GM12878 (cell line): ENCODE results near the gene CCHCR1. TPM values are rescaled to one million over a fixed set of nuclear protein-coding genes. Genes with fewer than 3 reads are reported as not detected.

Experiments
- ATAC-seq: fragments of 200-7000 bp; cut with Tn5 transposase; 3 replicates; pipeline ENCODE4 v1.9.1; 2020; ENCODE audit warnings: mild to moderate bottlenecking, moderate library complexity
- BruUV-seq: library from RNA; stranded (reverse); fragments of 400-500 nt; replicated peaks from 2 replicates; lab custom pipeline; 2021; lab: Mats Ljungman, UMichigan
- CTCF ChIA-PET: fragments of 300-600 bp; sonication (Branson Sonifier 250); formaldehyde crosslinking; extraction: SDS; loops from one replicate; lab custom pipeline; 2021; ENCODE audit warnings: inconsistent platforms; lab: Yijun Ruan, JAX
- POLR2A ChIA-PET: fragments of 350-600 bp; formaldehyde crosslinking; extraction: SDS; loops from one replicate; lab custom pipeline; 2021; ENCODE audit warnings: inconsistent platforms; lab: Charles Lee
- RAD21 ChIA-PET: fragments of 300-600 bp; sonication (Branson Sonifier 250); formaldehyde crosslinking; loops from one replicate; lab custom pipeline; 2023; ENCODE audit warnings: antibody characterized with exemption; ENCODE audit not compliant: unreplicated experiment; lab: Charles Lee
- SMC1A ChIA-PET: fragments of 300-600 bp; sonication (Branson Sonifier 250); formaldehyde crosslinking; loops from one replicate; lab custom pipeline; 2023; ENCODE audit not compliant: unreplicated experiment, uncharacterized antibody; lab: Charles Lee
- DNase-seq: peaks from one replicate; pipeline ENCODE4 v3.0.0-alpha.2; 2011; ENCODE audit warnings: low read depth, low spot score
- FAIRE-seq: peaks from 3 replicates; lab custom pipeline; 2011; peaks lifted over from hg19 to GRCh38; lab: Jason Lieb, UNC
- H2AFZ ChIP-seq: 2 replicates; pipeline ENCODE4 v1.6.0; 2011; ENCODE audit warnings: low read depth, low read length, control low read depth; ENCODE audit not compliant: control insufficient read depth
- H3K27ac ChIP-seq: 2 replicates; pipeline ENCODE4 v1.5.1; 2011; ENCODE audit warnings: control low read depth; ENCODE audit not compliant: control insufficient read depth, insufficient read depth
- H3K27me3 ChIP-seq, 2 experiments: replicated peaks in 1 of 2; 2 replicates each; pipeline versions ENCODE4 v1.6.0 to v1.6.1; 2011; ENCODE audit warnings: low read length in 1 of 2; ENCODE audit not compliant: control insufficient read depth in 2 of 2, insufficient read depth in 2 of 2
- H3K36me3 ChIP-seq, 2 experiments: 2 replicates each; pipeline ENCODE4 v1.5.1; 2011; ENCODE audit warnings: low read length in 1 of 2; ENCODE audit not compliant: control insufficient read depth in 2 of 2, insufficient read depth in 2 of 2
- H3K4me1 ChIP-seq: 2 replicates; pipeline ENCODE4 v1.6.1; 2011; ENCODE audit warnings: mild to moderate bottlenecking, low read length, moderate library complexity, mixed read lengths; ENCODE audit not compliant: control insufficient read depth, insufficient read depth
- H3K4me2 ChIP-seq: 2 replicates; pipeline ENCODE4 v1.6.0; 2011; ENCODE audit warnings: control low read depth; ENCODE audit not compliant: control insufficient read depth, insufficient read depth
- H3K4me3 ChIP-seq: fragments of 200-600 bp; sonication (generic); 2 replicates; pipeline ENCODE4 v1.5.1; 2016
- H3K79me2 ChIP-seq: 2 replicates; pipeline ENCODE4 v1.6.0; 2011; ENCODE audit warnings: low read length; ENCODE audit not compliant: control insufficient read depth, insufficient read depth
- H3K9ac ChIP-seq: 2 replicates; pipeline ENCODE4 v1.8.0; 2011; ENCODE audit warnings: low read length, control low read depth, mixed read lengths; ENCODE audit not compliant: control insufficient read depth, insufficient read depth
- H3K9me3 ChIP-seq: replicated peaks from 3 replicates; pipeline ENCODE4 v1.5.1; 2011; ENCODE audit warnings: mild to moderate bottlenecking, low read length; ENCODE audit not compliant: control insufficient read depth, insufficient read depth
- H4K20me1 ChIP-seq: 2 replicates; pipeline ENCODE4 v1.6.0; 2011; ENCODE audit not compliant: control insufficient read depth, insufficient read depth
- ATF2 ChIP-seq: IDR thresholded peaks from 2 replicates; pipeline ENCODE4 v1.6.1; 2012; ENCODE audit warnings: low read length, inconsistent platforms
- BCL3 ChIP-seq: IDR thresholded peaks from 2 replicates; pipeline ENCODE4 v1.6.1; 2011; ENCODE audit warnings: borderline replicate concordance, low read depth, mild to moderate bottlenecking, moderate library complexity, low read length; ENCODE audit not compliant: insufficient read depth, poor library complexity, severe bottlenecking
- EGR1 ChIP-seq, 2 experiments: IDR thresholded peaks; 1 replicate in 1 of 2; 2 replicates in 1 of 2; pipeline ENCODE4 v1.6.1; 2011 to 2012; ENCODE audit warnings: low read depth in 2 of 2, low read length in 2 of 2, borderline replicate concordance in 1 of 2, mild to moderate bottlenecking in 1 of 2, moderate library complexity in 1 of 2
- IRF4 ChIP-seq: IDR thresholded peaks from 2 replicates; pipeline ENCODE4 v1.6.1; 2011; ENCODE audit warnings: low read depth, low read length
- KLF5 ChIP-seq: fragments of 450-650 bp; IDR thresholded peaks from 2 replicates; pipeline ENCODE4 v1.6.1; 2014; ENCODE audit warnings: mild to moderate bottlenecking; ENCODE audit not compliant: partially characterized antibody
- SMAD5 ChIP-seq: IDR thresholded peaks from 2 replicates; pipeline ENCODE4 v1.6.1; 2016; ENCODE audit warnings: antibody characterized with exemption, low read depth
- SUPT20H ChIP-seq: IDR thresholded peaks from 2 replicates; pipeline ENCODE4 v1.6.1; 2011; ENCODE audit warnings: low read depth, mild to moderate bottlenecking, low read length, moderate library complexity, borderline replicate concordance; ENCODE audit not compliant: control insufficient read depth
- YY1 ChIP-seq: IDR thresholded peaks from 2 replicates; pipeline ENCODE4 v1.6.1; 2011; ENCODE audit warnings: low read depth, mild to moderate bottlenecking, low read length
- WGBS: methylation state at CpG from one replicate; pipeline ENCODE4 v1.1.6; 2016; ENCODE audit warnings: low lambda C conversion rate; ENCODE audit not compliant: insufficient replicate concordance, insufficient coverage; ENCODE audit errors: missing lambda C conversion rate; 5-methylcytosine and 5-hydroxymethylcytosine counted together
- in situ Hi-C: fragments of 300-500 bp; cut with MboI; formaldehyde crosslinking; loops from 9 replicates; pipeline ENCODE4 v1.14.3; 2018; ENCODE audit warnings: mixed read lengths
- intact Hi-C: fragments of 100-400 bp; cut with micrococcal nuclease; formaldehyde crosslinking; loops from one replicate; pipeline ENCODE4 v1.14.2; 2022; ENCODE audit not compliant: unreplicated experiment
- polyA plus RNA-seq, 11 experiments: library from polyadenylated mRNA; depleted of rRNA in 4 of 11; unstranded in 6 of 11; stranded (reverse) in 5 of 11; fragments of >200 nt; fragmentation: Nextera tagmentation in 4 of 11; fragmentation: Illumina TruSeq in 1 of 11; extraction: Ambion mirVana in 4 of 11; extraction: Trizol in 1 of 11; gene quantifications; 1 replicate in 1 of 11; 2 replicates in 10 of 11; pipeline versions ENCODE4 v1.2.1 to v1.2.3, GENCODE V29; 2011 to 2016; ENCODE audit warnings: inconsistent platforms in 2 of 11, missing spikeins in 2 of 11, low read depth in 1 of 11
- total RNA-seq, 4 experiments: library from RNA; depleted of rRNA in 3 of 4; stranded (reverse); fragments of >200 nt in 3 of 4; fragmentation: Illumina TruSeq in 1 of 4; extraction: Trizol in 1 of 4; gene quantifications; 2 replicates each; pipeline versions ENCODE4 v1.2.1 to v1.2.3, GENCODE V29; 2013 to 2021
- TF ChIP-seq, protein P1 (sequence below): IDR thresholded peaks from 2 replicates; pipeline ENCODE4 v1.6.1; 2012; ENCODE audit warnings: mild to moderate bottlenecking, low read depth, low read length
- TF ChIP-seq, protein P2 (sequence below): IDR thresholded peaks from 2 replicates; pipeline ENCODE4 v1.6.1; 2012; ENCODE audit warnings: improper control_type of control experiment, low read depth, low read length; ENCODE audit not compliant: insufficient replicate concordance

The CCHCR1 gene
- total and polyA plus RNA-seq, 10 of the 15 experiments (the other 5 are each of a cell fraction or from before 2014, with no cell fraction given): 1.0 to 35.2 (median 24.7) TPM

- Histone ChIP-seq H4K20me1 (no peaks in the 10 kb centered on the region), H3K36me3 (no peaks in the 10 kb centered on the region), H3K9ac (no peak overlapping the region), H3K4me2 (no peak overlapping the region), H2AFZ (no peak overlapping the region), H3K9me3 (no peaks in the 10 kb centered on the region), H3K27me3 (peaks cover 2 to 3% of the 10 kb centered on the region in 2 experiments; a peak in 3 of 4 replicates), H3K4me1 (no peaks in the 10 kb centered on the region; the same call in 1 of the 2 replicates), H3K27ac (no peak overlapping the region), H3K79me2 (no peaks in the 10 kb centered on the region), H3K4me3 (no peak overlapping the region)
- DNase-seq (no peak), FAIRE-seq (no peak), ATAC-seq (peak; percentile 14; the same call in 1 of the 3 replicates)
- BruUV-seq: no TSS peak
- RAD21 ChIA-PET: no interaction called here
- CTCF ChIA-PET: no interaction called here
- intact Hi-C loops: no loop called here
- in situ Hi-C loops: no loop called here
- POLR2A ChIA-PET: no interaction called here
- SMC1A ChIA-PET: no interaction called here
- 21% methylated on average over 16 of the region's 16 CpGs for WGBS
- TF ChIP-seq YY1 (no peak), IRF4 (no peak), SMAD5 (no peak), SUPT20H (no peak), BCL3 (no peak), ATF2 (no peak), EGR1 (IDR thresholded peaks at IDR 0.05; ENCODE audit: borderline replicate concordance in 1 of 2, low read depth in 2 of 2, low read length in 2 of 2) (no peak), KLF5 (no peak)
- TF ChIP-seq, protein P1, sequence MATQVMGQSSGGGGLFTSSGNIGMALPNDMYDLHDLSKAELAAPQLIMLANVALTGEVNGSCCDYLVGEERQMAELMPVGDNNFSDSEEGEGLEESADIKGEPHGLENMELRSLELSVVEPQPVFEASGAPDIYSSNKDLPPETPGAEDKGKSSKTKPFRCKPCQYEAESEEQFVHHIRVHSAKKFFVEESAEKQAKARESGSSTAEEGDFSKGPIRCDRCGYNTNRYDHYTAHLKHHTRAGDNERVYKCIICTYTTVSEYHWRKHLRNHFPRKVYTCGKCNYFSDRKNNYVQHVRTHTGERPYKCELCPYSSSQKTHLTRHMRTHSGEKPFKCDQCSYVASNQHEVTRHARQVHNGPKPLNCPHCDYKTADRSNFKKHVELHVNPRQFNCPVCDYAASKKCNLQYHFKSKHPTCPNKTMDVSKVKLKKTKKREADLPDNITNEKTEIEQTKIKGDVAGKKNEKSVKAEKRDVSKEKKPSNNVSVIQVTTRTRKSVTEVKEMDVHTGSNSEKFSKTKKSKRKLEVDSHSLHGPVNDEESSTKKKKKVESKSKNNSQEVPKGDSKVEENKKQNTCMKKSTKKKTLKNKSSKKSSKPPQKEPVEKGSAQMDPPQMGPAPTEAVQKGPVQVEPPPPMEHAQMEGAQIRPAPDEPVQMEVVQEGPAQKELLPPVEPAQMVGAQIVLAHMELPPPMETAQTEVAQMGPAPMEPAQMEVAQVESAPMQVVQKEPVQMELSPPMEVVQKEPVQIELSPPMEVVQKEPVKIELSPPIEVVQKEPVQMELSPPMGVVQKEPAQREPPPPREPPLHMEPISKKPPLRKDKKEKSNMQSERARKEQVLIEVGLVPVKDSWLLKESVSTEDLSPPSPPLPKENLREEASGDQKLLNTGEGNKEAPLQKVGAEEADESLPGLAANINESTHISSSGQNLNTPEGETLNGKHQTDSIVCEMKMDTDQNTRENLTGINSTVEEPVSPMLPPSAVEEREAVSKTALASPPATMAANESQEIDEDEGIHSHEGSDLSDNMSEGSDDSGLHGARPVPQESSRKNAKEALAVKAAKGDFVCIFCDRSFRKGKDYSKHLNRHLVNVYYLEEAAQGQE: no peak
- TF ChIP-seq, protein P2, sequence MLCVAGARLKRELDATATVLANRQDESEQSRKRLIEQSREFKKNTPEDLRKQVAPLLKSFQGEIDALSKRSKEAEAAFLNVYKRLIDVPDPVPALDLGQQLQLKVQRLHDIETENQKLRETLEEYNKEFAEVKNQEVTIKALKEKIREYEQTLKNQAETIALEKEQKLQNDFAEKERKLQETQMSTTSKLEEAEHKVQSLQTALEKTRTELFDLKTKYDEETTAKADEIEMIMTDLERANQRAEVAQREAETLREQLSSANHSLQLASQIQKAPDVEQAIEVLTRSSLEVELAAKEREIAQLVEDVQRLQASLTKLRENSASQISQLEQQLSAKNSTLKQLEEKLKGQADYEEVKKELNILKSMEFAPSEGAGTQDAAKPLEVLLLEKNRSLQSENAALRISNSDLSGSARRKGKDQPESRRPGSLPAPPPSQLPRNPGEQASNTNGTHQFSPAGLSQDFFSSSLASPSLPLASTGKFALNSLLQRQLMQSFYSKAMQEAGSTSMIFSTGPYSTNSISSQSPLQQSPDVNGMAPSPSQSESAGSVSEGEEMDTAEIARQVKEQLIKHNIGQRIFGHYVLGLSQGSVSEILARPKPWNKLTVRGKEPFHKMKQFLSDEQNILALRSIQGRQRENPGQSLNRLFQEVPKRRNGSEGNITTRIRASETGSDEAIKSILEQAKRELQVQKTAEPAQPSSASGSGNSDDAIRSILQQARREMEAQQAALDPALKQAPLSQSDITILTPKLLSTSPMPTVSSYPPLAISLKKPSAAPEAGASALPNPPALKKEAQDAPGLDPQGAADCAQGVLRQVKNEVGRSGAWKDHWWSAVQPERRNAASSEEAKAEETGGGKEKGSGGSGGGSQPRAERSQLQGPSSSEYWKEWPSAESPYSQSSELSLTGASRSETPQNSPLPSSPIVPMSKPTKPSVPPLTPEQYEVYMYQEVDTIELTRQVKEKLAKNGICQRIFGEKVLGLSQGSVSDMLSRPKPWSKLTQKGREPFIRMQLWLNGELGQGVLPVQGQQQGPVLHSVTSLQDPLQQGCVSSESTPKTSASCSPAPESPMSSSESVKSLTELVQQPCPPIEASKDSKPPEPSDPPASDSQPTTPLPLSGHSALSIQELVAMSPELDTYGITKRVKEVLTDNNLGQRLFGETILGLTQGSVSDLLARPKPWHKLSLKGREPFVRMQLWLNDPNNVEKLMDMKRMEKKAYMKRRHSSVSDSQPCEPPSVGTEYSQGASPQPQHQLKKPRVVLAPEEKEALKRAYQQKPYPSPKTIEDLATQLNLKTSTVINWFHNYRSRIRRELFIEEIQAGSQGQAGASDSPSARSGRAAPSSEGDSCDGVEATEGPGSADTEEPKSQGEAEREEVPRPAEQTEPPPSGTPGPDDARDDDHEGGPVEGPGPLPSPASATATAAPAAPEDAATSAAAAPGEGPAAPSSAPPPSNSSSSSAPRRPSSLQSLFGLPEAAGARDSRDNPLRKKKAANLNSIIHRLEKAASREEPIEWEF: no peak
Measured at GRCh38 chr6:31122791-31123706, 34.6 kb downstream of the CCHCR1 start.
